Neural cell (in vitro differentiated cells): Measurements from ENCODE around the gene KLKB1. TPM values are rescaled to one million over a fixed set of nuclear protein-coding genes. Genes with fewer than 3 reads are reported as not detected.
A peak's percentile ranks its signal among the peaks of the same experiment; 100 is the strongest.

ENCODE experiments used
- H2AFZ ChIP-seq: fragments of 200-600, 300-800 bp; sonication (generic), shearing (Covaris generic); 2 replicates; pipeline ENCODE4 v1.6.0; 2014; ENCODE audit warnings: low read depth, mild to moderate bottlenecking, antibody characterized with exemption, low read length, moderate library complexity
- H3F3A ChIP-seq: fragments of 200-600 bp; shearing (Covaris generic); 2 replicates; pipeline ENCODE4 v1.6.1; 2016; ENCODE audit warnings: mild to moderate bottlenecking, moderate library complexity, mixed read lengths, antibody characterized with exemption, low read length; ENCODE audit not compliant: insufficient read depth, poor library complexity, severe bottlenecking
- H3K27ac ChIP-seq: fragments of 200-600, 300-800 bp; sonication (generic), shearing (Covaris generic); 2 replicates; pipeline ENCODE4 v1.5.1; 2014; ENCODE audit warnings: mild to moderate bottlenecking, low read length, moderate library complexity
- H3K27me3 ChIP-seq: fragments of 300-800, 200-600 bp; sonication (generic), shearing (Covaris generic); 2 replicates; pipeline ENCODE4 v1.6.0; 2014; ENCODE audit warnings: mild to moderate bottlenecking, low read depth, low read length, moderate library complexity; ENCODE audit not compliant: insufficient read depth
- H3K36me3 ChIP-seq: fragments of 300-800, 200-600 bp; sonication (generic), shearing (Covaris generic); 2 replicates; pipeline ENCODE4 v1.5.1; 2014; ENCODE audit warnings: mild to moderate bottlenecking, antibody characterized with exemption, low read length, moderate library complexity; ENCODE audit not compliant: insufficient read depth
- H3K4me2 ChIP-seq: fragments of 300-800, 200-600 bp; sonication (generic), shearing (Covaris generic); 2 replicates; pipeline ENCODE4 v1.6.0; 2014; ENCODE audit warnings: mild to moderate bottlenecking, low read length
- H3K4me3 ChIP-seq: fragments of 300-800, 200-600 bp; sonication (generic), shearing (Covaris generic); 2 replicates; pipeline ENCODE4 v1.5.1; 2014; ENCODE audit warnings: mild to moderate bottlenecking, low read length, moderate library complexity
- H3K79me2 ChIP-seq: fragments of 200-600 bp; shearing (Covaris generic); replicated peaks from 2 replicates; pipeline ENCODE4 v1.6.0; 2014; ENCODE audit warnings: mild to moderate bottlenecking, low read length, moderate library complexity; ENCODE audit not compliant: insufficient read depth
- H3K9ac ChIP-seq: fragments of 300-800, 200-600 bp; sonication (generic), shearing (Covaris generic); 2 replicates; pipeline ENCODE4 v1.6.1; 2016; ENCODE audit warnings: mild to moderate bottlenecking, low read length, mixed read lengths
- H3K9me2 ChIP-seq: fragments of 200-600 bp; shearing (Covaris generic); 2 replicates; pipeline ENCODE4 v1.6.1; 2016; ENCODE audit warnings: mild to moderate bottlenecking, low read length, mixed read lengths; ENCODE audit not compliant: insufficient read depth
- H3K9me3 ChIP-seq: fragments of 200-600, 300-800 bp; sonication (generic), shearing (Covaris generic); 2 replicates; pipeline ENCODE4 v1.6.1; 2016; ENCODE audit warnings: mild to moderate bottlenecking, mixed run types, low read length, moderate library complexity, mixed read lengths
- H4K20me1 ChIP-seq: fragments of 200-600 bp; shearing (Covaris generic); 2 replicates; pipeline ENCODE4 v1.6.1; 2016; ENCODE audit warnings: mild to moderate bottlenecking, mixed run types; ENCODE audit not compliant: insufficient read depth
- CTCF ChIP-seq: fragments of 450-650 bp; IDR thresholded peaks from 2 replicates; pipeline ENCODE4 v1.5.1; 2014; ENCODE audit warnings: antibody characterized with exemption, mild to moderate bottlenecking, moderate library complexity; ENCODE audit not compliant: poor library complexity, severe bottlenecking
- EP300 ChIP-seq: fragments of 450-650 bp; conservative IDR thresholded peaks from 2 replicates; pipeline ENCODE4 v1.6.1; 2014; ENCODE audit warnings: antibody characterized with exemption, mild to moderate bottlenecking, moderate library complexity; ENCODE audit not compliant: poor library complexity, severe bottlenecking
- EZH2 ChIP-seq: fragments of 200-600, 300-800 bp; shearing (Covaris generic), sonication (generic); IDR thresholded peaks from 2 replicates; pipeline ENCODE4 v1.6.1; 2014; ENCODE audit warnings: antibody characterized with exemption, low read length, borderline replicate concordance, mild to moderate bottlenecking; ENCODE audit not compliant: insufficient read depth, poor library complexity, severe bottlenecking
- MXI1 ChIP-seq: fragments of 450-650 bp; conservative IDR thresholded peaks from 2 replicates; pipeline ENCODE4 v1.6.1; 2014; ENCODE audit warnings: antibody characterized with exemption, mild to moderate bottlenecking; ENCODE audit not compliant: poor library complexity, severe bottlenecking
- POLR2AphosphoS5 ChIP-seq: IDR thresholded peaks from 2 replicates; pipeline ENCODE4 v1.6.1; 2012
- RAD21 ChIP-seq: fragments of 450-650 bp; conservative IDR thresholded peaks from 2 replicates; pipeline ENCODE4 v1.6.1; 2014; ENCODE audit warnings: antibody characterized with exemption, mild to moderate bottlenecking, moderate library complexity
- REST ChIP-seq: IDR thresholded peaks from 2 replicates; pipeline ENCODE4 v1.6.1; 2012; ENCODE audit warnings: borderline replicate concordance
- SMC3 ChIP-seq: fragments of 450-650 bp; conservative IDR thresholded peaks from 2 replicates; pipeline ENCODE4 v1.6.1; 2014; ENCODE audit warnings: antibody characterized with exemption, mild to moderate bottlenecking, moderate library complexity; ENCODE audit not compliant: poor library complexity
- TAF1 ChIP-seq: IDR thresholded peaks from 2 replicates; pipeline ENCODE4 v1.6.1; 2012; ENCODE audit warnings: low read depth
- polyA plus RNA-seq: library from polyadenylated mRNA; depleted of rRNA; stranded (reverse); fragments of >200 nt; gene quantifications from 2 replicates; pipeline ENCODE4 v1.2.3, GENCODE V29; 2014

KLKB1 gene
- polyA plus RNA-seq, 1 donor from 2014 or later: not detected

- no peak for TF ChIP-seq REST
- no peak for TF ChIP-seq POLR2AphosphoS5
Observed at GRCh38 chr4:186190581-186191199, 36.6 kb upstream of the KLKB1 start (continued).

GRCh38 chr4:186191200-186192065, 35.9 kb upstream of the KLKB1 start, which contains the start of gene CYP4V2:
Gene CYP4V2 (plus strand): TSS chr4:186191567. CDS start chr4:186191824, 257 bp downstream.
- Histone ChIP-seq H3K4me2 (peak within 1 kb of the TSS; percentile 83), H3K27me3 (no peaks in the 10 kb centered on the region), H2AFZ (peak within 1 kb of the TSS; percentile 65), H3K36me3 (no peaks in the 10 kb centered on the region), H3K27ac (peak within 1 kb of the TSS; percentile 74), H3K79me2 (no peaks in the 10 kb centered on the region), H3K4me3 (peak within 1 kb of the TSS; percentile 84), H3F3A (peaks cover 5% of the 10 kb centered on the region), H4K20me1 (no peaks in the 10 kb centered on the region), H3K9ac (peak within 1 kb of the TSS; percentile 78), H3K9me3 (no peaks in the 10 kb centered on the region), H3K9me2 (no peaks in the 10 kb centered on the region)
- no peak for TF ChIP-seq EZH2
- TF ChIP-seq EP300: peak; percentile 35
- peak; percentile 6 for TF ChIP-seq REST
- TF ChIP-seq MXI1: peak; percentile 57
- TF ChIP-seq RAD21: no peak
- no peak for TF ChIP-seq SMC3
- TF ChIP-seq POLR2AphosphoS5: peak; percentile 69
- peak; percentile 17 for TF ChIP-seq TAF1
- peak; percentile 56 for TF ChIP-seq CTCF
